MG63 (cell line): ENCODE results near the gene CABYR. TPM values are rescaled to one million over a fixed set of nuclear protein-coding genes. Genes with fewer than 3 reads are reported as not detected.
"Not testable (repeated sequence)": the region's sequence is repeated elsewhere in the genome, so short reads cannot be mapped to it uniquely, and the experiment has no call there.

Experiments used
- DNase-seq: peaks from one replicate; pipeline ENCODE4 v3.0.0-alpha.2; 2020
- H3K27me3 ChIP-seq: fragments of 250-450 bp; sonication (Bioruptor Pico); 2 replicates; pipeline ENCODE4 v1.5.1; 2020; ENCODE audit warnings: mild to moderate bottlenecking, moderate library complexity
- H3K36me3 ChIP-seq: fragments of 250-450 bp; sonication (Bioruptor Pico); 2 replicates; pipeline ENCODE4 v1.5.1; 2020; ENCODE audit warnings: mild to moderate bottlenecking, moderate library complexity
- H3K4me3 ChIP-seq: fragments of 250-450 bp; sonication (Bioruptor Pico); 2 replicates; pipeline ENCODE4 v1.5.1; 2020; ENCODE audit warnings: mild to moderate bottlenecking, moderate library complexity
- H3K9me3 ChIP-seq: fragments of 250-450 bp; sonication (Bioruptor Pico); 2 replicates; pipeline ENCODE4 v1.5.1; 2020; ENCODE audit warnings: mild to moderate bottlenecking, moderate library complexity
- total RNA-seq: library from RNA; depleted of rRNA; stranded (reverse); fragments of >200 nt; shearing (Covaris generic); gene quantifications from 2 replicates; pipeline ENCODE4 v1.2.3, GENCODE V29; 2014; ENCODE audit warnings: low replicate concordance

The CABYR gene
- total RNA-seq, 1 experiment from 2014 or later = not detected

DNA sequence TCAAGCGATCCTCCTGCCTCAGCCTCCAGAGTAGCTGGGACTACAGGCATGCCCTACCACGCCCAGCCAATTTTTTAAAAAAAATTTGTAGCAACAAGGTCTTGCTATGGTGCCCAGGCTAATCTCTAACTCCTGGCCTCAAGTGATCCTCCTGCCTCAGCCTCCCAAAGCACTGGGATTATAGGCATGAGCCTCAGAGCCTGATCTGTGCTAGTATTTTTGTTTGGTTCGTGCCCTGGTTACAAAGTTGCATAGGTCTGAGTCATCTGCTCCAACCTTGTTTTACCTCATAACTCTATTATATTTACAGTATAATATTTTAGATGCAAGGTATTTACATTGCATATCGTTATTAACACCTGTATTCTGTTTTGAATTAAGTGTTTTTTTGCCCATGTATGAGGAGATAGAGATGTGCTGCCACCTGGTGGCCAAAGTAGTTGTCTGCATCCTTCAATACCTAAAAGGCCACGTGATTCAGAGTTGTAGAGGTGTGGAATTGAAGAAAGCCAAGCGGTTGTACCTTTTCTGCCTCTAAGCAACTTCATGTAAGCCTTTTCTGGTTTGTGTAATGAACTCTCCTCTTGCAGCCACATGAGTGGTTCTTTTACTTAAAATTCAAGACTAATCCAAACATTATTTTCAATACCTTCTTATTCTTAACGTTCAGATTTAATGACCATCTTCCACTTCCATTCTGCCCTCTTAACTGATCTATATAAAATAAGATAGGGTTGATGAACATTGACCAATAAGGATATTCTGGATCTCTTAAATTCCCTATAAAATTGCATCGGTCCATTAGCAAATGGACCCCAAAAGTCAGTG lies 19.9 kb upstream of the CABYR start:
- Histone ChIP-seq H3K9me3 (no peaks in the 10 kb centered on the region), H3K27me3 (no peaks in the 10 kb centered on the region), H3K4me3 (no peak overlapping the region), H3K36me3 (no peaks in the 10 kb centered on the region; the same call in 1 of the 2 replicates)
- DNase-seq = peak; percentile 21

DNA sequence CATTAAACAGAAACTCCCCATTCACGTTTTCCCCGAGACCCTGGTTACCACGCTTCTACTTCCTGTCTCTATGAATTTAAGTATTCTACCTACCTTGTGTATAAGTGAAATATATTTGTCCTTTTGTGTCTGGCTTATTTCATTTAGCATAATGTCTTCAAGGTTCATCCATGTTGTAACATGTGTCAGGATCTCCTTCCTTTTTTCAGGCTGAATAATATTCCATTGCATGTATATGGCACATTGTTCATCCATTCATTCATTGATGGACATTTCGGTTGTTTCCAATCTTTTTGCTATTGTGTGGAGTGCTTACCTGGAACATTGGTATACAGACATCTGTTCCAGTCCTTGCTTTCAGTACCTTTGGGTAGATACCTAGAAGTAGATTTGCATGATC lies 18.2 kb upstream of the CABYR start:
- H3K9me3 ChIP-seq = no peaks in the 10 kb centered on the region
- no peak for DNase-seq
- no peaks in the 10 kb centered on the region for H3K27me3 ChIP-seq
- no peak overlapping the region for H3K4me3 ChIP-seq
- H3K36me3 ChIP-seq = no peaks in the 10 kb centered on the region; the same call in 1 of the 2 replicates

DNA sequence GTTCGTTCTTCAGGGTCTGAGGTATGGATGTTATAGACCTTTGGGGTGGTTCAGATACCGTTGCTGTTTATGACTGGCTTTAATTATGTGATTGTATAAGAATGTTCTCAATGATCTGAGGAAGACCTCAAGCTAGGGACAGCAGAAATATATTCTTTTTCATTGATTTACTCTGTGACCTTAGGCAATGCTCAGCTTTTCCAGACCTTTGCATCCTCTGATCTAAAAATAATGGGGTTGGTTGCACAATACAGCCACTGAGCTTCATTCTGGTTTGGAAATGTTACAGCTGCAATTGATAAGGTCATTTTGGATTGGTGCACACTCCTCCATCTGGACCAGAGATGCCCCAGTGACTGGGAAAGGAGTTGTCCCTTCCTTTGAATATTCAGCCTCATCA lies 17.2 kb upstream of the CABYR start:
- H3K9me3 ChIP-seq = no peaks in the 10 kb centered on the region
- H3K27me3 ChIP-seq = no peaks in the 10 kb centered on the region
- H3K36me3 ChIP-seq = no peaks in the 10 kb centered on the region; the same call in 1 of the 2 replicates
- H3K4me3 ChIP-seq = no peak overlapping the region
- DNase-seq = no peak

DNA sequence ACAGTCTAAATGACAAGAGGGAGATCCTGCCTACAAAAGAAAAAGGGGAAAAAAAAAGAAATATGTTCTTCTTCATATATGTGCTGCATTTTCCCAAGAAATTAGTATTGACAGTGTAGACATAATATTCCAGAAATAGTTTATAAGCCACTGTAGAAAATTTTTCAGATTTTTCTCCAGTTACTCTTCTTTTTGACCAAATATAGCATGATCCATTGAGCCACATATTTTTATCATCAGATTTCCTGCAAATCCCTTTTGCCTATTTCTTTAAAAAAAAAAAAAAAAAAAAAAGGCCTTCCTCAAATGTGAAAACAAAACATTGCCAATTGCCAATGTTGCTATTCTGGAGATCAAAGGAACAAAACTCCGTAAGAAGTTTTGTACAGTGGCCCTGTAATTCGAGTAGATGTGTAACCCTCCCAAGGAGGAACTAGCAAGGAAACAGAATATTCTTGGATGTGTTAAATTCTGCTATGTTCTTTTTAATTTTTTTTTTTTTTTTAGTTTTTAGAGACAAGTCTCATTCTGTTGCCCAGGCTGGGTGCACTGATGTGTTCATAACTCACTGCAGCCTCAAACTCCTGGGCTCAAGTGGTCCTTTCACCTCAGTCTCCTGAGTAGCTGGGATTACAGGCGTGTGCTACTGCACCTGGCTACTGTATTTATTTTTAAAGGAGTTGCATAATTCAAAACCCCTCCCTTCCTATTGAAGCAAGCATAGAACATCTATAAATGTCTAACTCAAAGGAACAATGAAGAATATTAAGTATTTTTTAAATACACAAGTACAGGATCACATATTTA lies 12.5 kb upstream of the CABYR start:
- H3K4me3 ChIP-seq = no peak overlapping the region
- no peak for DNase-seq
- no peaks in the 10 kb centered on the region for H3K9me3 ChIP-seq
- H3K36me3 ChIP-seq = no peaks in the 10 kb centered on the region; the same call in 1 of the 2 replicates
- H3K27me3 ChIP-seq = no peaks in the 10 kb centered on the region

DNA sequence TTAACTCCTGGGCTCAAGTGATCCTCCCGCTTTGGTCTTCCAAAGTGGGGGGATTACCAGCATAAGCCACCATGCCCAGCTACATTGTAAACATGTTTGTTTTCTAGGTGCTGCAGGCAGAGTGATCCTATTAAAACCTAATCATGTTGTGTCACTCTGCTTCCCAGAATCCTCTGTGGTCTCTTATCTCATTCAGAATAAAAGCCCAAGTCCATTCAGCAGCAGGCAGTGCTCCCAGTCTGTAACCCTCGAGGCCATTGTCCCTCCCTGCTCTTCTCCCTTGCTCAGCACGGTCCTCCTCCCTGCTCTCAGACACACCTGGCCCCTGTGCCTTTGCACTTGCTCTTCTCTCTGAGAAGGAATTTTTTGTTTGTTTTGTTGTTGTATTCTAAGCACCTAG lies 11.1 kb upstream of the CABYR start:
- Histone ChIP-seq H3K27me3 (no peaks in the 10 kb centered on the region), H3K36me3 (no peaks in the 10 kb centered on the region; the same call in 1 of the 2 replicates), H3K9me3 (no peaks in the 10 kb centered on the region), H3K4me3 (no peak overlapping the region)
- no peak for DNase-seq

DNA sequence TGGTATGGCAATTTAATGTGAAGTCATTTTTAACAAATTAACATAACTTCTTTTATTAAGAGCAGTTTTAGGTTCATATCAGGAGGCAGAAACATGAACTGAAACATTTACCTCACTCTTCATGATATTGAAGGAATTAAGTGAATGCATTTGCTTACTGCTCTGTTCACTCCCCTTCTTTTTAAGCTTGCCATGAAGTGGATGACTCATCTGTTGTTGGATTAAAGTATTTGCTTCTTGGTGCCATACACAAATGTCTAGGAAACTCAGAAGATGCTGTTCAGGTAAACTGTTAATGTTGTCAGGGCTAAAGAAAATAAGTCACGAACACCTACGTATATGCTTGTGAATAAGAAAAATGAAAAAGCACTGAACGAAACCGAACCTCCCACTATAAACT lies 10.2 kb upstream of the CABYR start:
- H3K36me3 ChIP-seq = no peaks in the 10 kb centered on the region; the same call in 1 of the 2 replicates
- no peaks in the 10 kb centered on the region for H3K27me3 ChIP-seq
- H3K4me3 ChIP-seq = no peak overlapping the region
- H3K9me3 ChIP-seq = no peaks in the 10 kb centered on the region
- no peak for DNase-seq

DNA sequence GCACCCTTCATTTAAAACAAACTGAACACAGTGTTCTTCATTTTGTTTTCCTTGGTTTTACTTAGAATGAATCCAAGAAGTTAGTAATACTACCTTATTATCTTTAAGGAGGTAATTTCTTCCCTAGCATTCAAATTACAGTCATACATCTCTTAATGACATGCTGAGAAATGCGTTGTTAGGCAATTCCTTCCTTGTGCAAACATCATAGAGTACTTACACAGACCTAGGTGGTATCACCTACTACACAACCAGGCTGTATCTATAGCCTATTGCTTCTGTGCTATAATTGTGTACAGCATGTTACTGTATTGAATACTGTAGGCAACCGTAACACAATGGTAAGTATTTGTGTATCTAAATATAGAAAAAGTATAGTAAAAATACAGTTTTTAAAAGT lies 8.4 kb upstream of the CABYR start:
- H3K4me3 ChIP-seq = no peak overlapping the region
- DNase-seq = no peak
- H3K36me3 ChIP-seq = no peaks in the 10 kb centered on the region; the same call in 1 of the 2 replicates
- H3K27me3 ChIP-seq = no peaks in the 10 kb centered on the region
- no peaks in the 10 kb centered on the region for H3K9me3 ChIP-seq

DNA sequence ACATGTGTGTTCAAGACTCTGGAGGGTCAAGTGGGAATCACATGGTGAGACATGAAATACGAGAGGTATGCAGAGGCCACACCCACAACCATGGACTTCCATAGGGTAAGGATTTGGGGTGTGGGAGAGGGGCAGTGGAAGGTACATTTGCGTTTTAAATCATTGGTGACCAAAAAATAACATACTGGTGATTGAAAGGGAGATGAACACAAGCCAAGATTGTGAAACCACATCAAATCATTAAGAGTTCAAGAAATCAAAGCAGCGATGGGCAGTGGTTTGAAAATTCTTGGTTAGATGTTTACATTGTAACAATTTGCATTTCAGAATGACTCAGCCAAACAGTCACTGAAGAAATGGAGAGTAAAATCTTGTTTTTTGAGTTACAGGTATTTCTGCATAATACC lies 1.9 kb upstream of the CABYR start:
- Histone ChIP-seq H3K36me3 (no peaks in the 10 kb centered on the region), H3K4me3 (no peak overlapping the region), H3K27me3 (no peaks in the 10 kb centered on the region), H3K9me3 (no peaks in the 10 kb centered on the region)
- no peak for DNase-seq

DNA sequence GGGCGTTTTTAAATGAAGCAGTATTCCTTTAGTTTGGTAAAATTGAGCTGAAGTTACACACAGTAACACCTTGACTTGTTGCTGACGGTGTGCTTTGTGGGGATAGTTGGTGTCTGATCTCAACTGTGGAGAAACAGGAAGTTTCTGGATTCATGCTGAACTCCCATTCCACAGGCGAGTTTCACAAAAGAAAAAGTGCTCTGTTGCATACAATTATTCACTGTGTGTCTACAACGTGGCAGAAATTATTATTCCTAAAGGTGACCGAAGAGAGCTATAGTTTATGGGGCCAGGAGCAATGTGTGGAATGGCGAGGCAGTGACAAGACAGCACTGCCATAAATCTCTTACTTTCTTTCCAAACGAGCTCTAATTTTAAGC lies 463 bp upstream of the CABYR start:
- no peaks in the 10 kb centered on the region for H3K9me3 ChIP-seq
- H3K27me3 ChIP-seq = no peaks in the 10 kb centered on the region
- DNase-seq = no peak
- peak overlapping the region; percentile 41 for H3K4me3 ChIP-seq
- no peaks in the 10 kb centered on the region for H3K36me3 ChIP-seq

DNA sequence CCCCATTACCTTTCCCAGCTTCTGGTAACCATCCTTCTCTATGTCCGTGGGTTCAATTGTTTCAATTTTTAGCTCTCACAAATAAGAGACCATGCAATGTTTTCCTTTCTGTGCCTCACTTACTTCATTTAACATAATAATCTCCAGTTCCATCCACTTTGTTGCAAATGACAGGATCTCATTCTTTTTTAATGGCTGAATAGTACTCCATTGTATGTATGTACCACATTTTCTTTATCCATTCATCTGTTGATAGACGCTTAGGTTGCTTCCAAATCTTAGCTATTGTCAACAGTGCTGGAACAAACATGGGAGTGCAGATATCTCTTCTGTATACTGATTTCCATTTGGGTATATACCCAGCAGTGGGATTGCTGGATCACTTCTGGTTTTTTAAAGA lies 1.8 kb downstream of the CABYR start:
- DNase-seq = no peak
- no peaks in the 10 kb centered on the region for H3K27me3 ChIP-seq
- no peak overlapping the region for H3K4me3 ChIP-seq
- H3K9me3 ChIP-seq = no peaks in the 10 kb centered on the region
- H3K36me3 ChIP-seq = no peaks in the 10 kb centered on the region

DNA sequence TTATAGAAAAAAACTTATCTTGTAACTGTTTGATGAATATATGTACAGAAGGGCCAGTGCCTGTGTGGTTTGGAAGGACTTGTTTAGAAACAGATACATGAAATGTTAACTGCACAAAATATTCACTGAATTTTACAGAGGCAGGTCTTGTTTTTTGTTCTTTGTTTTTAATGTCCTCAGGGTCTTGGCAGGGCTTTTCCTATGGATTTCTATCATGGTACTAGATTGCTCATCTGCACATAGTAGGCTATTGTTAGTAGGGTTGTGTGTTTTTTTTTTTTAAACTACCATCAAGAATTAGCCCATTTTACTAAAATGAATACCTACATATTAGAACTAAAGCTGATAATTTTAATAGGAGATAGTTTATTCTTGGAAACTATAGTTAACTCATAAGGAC lies 3.5 kb downstream of the CABYR start:
- no peaks in the 10 kb centered on the region for H3K36me3 ChIP-seq
- H3K4me3 ChIP-seq = no peak overlapping the region
- no peak for DNase-seq
- no peaks in the 10 kb centered on the region for H3K27me3 ChIP-seq
- H3K9me3 ChIP-seq = no peaks in the 10 kb centered on the region

DNA sequence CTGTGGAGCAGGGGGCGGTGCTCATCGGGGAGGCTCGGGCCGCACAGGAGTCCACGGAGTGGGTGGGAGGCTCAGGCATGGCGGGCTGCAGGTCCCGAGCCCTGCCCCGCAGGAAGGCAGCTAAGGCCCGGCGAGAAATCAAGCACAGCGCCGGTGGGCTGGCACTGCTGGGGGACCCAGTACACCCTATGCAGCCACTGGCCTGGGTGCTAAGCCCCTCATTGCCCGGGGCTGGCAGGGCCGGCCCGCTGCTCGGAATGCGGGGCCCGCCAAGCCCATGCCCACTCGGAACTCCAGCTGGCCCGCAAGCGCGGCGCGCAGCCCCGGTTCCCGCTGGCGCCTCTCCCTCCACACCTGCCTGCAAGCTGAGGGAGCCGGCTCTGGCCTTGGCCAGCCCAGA lies 10.7 kb downstream of the CABYR start:
- H3K36me3 ChIP-seq, H3K4me3 ChIP-seq, H3K9me3 ChIP-seq, H3K27me3 ChIP-seq, DNase-seq: not testable (repeated sequence)

DNA sequence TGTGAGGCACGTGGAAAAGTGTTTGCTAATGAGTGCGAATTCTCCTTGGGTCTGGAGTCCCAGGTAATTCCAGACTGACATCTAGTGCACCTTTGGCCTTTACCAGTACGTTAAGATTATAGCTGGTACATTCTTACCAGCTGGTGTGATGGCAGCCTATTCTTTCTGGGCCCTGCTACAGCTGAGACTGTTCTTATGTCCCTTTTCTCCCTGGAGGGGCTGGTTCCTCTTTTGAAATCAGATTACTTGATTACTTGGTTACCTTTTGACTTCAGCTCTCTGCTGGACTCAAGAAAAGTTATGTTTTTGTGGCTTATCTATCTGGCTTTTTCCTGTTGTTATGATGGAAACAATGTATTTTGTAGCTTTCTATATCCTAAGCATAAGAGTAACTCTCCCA lies 14.5 kb downstream of the CABYR start:
- no peak for DNase-seq
- H3K9me3 ChIP-seq = no peaks in the 10 kb centered on the region
- no peaks in the 10 kb centered on the region for H3K36me3 ChIP-seq
- no peak overlapping the region for H3K4me3 ChIP-seq
- no peaks in the 10 kb centered on the region for H3K27me3 ChIP-seq

DNA sequence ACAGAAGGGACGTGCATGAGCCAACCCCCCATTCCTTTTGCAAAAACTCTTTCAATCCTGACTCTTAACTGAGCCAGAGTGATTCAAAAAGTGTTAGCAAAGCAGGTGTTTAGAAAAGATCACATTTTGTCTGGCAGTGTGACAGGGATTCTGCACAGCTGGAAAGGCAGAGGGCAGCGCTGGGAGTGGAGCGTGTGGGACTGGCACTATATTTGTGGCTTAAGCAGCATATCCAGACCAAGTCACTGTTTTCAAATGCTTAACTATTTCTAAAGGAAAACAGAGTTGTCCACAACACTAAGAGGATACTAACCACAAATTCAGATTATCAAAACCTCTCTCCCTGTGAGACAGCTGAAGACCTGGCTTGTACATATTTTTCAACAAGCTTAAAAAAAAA lies 19.0 kb downstream of the CABYR start:
- no peaks in the 10 kb centered on the region for H3K9me3 ChIP-seq
- no peak for DNase-seq
- no peaks in the 10 kb centered on the region for H3K27me3 ChIP-seq
- H3K4me3 ChIP-seq = no peak overlapping the region
- H3K36me3 ChIP-seq = peaks cover 7% of the 10 kb centered on the region; the same call in 1 of the 2 replicates

DNA sequence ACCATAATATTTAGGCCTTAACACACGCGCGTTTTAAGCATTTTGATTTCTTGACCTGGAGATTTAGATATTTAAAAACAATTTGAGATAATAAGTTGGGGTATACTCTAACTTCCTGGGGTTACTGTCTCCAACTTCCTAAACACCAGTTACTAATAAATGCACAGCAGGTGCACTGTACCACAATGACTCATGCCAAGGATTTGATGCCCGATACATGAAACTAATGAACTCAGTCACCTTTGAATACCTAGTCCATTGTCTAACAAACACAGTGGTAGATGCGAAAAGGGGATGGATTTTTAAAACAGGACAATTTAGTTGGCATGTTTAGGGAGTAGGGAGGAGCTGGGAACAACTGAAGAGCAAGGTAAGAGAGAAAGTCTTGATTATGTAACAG lies 21.2 kb downstream of the CABYR start:
- Histone ChIP-seq H3K9me3 (no peaks in the 10 kb centered on the region), H3K27me3 (no peaks in the 10 kb centered on the region), H3K4me3 (no peak overlapping the region), H3K36me3 (peaks cover 9% of the 10 kb centered on the region)
- no peak for DNase-seq

DNA sequence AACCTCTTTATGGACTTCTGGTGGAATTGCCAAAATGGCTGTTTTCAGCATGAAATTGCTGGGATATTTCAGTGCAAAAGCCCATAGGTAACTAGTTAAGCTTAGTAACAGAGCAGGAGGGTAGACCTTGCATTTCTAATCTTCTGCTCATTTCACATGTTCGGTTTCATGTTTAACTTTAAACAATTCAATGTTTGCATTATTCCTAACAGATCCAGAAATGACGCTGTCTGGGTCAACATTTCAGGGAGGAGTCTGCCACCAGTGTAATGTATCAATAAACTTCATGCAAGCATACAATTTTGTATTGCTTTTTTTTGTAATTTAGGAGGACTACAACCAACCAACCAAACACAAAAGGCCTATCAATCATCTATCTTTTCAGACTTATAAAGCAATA lies 22.4 kb downstream of the CABYR start:
- H3K36me3 ChIP-seq = peaks cover 12% of the 10 kb centered on the region
- no peaks in the 10 kb centered on the region for H3K9me3 ChIP-seq

DNA sequence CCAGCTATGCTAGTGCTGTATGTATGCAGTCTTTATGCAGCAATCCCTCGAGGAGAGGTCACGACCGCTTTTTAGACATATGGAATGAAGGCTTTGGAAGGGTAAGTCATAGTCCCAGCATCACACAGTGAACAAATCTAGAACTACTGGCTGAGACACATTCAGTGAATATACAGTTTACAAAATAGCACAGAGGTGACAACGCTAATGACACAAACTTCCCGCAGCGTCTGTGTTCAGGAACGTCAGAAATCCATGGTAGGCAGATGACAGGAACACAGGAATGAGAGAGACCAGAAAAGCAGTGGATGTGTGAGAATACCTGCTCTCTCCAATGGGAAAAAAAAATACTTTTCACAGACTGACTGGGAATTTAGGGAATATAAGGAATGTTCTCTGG lies 29.6 kb downstream of the CABYR start:
- Histone ChIP-seq H3K4me3 (no peak overlapping the region), H3K27me3 (no peaks in the 10 kb centered on the region), H3K9me3 (no peaks in the 10 kb centered on the region), H3K36me3 (peaks cover 11% of the 10 kb centered on the region)
- DNase-seq = no peak

More for the DNA sequence above, 22.4 kb downstream of the CABYR start:
- no peak for DNase-seq
- H3K4me3 ChIP-seq = no peak overlapping the region
- H3K27me3 ChIP-seq = no peaks in the 10 kb centered on the region

DNA sequence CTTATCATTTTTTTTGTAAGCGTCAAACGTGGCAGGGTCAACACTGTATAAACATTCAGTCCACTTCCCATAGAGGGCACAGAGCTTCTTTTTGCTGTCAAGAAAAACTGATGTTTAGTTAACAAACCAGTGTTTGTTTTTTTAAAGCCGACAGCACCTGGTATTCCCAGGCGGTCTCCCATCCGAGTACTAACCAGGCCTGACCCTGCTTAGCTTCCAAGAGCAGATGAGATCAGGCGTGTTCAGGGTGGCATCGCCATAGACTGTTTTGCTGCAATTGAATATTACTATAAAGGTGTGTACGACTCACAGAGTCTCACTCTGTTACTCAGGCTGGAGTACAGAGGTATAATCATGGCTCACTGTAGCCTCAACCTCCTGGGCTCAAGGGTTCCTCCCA lies 31.5 kb downstream of the CABYR start:
- Histone ChIP-seq H3K36me3 (peaks cover 7% of the 10 kb centered on the region), H3K4me3 (no peak overlapping the region), H3K27me3 (no peaks in the 10 kb centered on the region), H3K9me3 (no peaks in the 10 kb centered on the region)
- no peak for DNase-seq
